Parathyroid adenoma (tissue), 2 donors: Measurements from ENCODE around the gene MAGEB3.
"Not testable (repeated sequence)": the region's sequence is repeated elsewhere in the genome, so short reads cannot be mapped to it uniquely, and the experiment has no call there.

Experiments
- H2AFZ ChIP-seq: fragments of 300-600 bp; sonication (generic); one replicate; pipeline ENCODE4 v1.7.0; 2017; ENCODE audit warnings: antibody characterized with exemption, mild to moderate bottlenecking
- H3K27ac ChIP-seq: fragments of 300-600 bp; sonication (generic); one replicate; pipeline ENCODE4 v1.7.0; 2017
- H3K27me3 ChIP-seq: fragments of 300-600 bp; sonication (generic); one replicate; pipeline ENCODE4 v1.7.0; 2017; ENCODE audit warnings: low read length; ENCODE audit not compliant: control insufficient read depth, insufficient read depth
- H3K36me3 ChIP-seq: fragments of 300-600 bp; sonication (generic); one replicate; pipeline ENCODE4 v1.7.0; 2017; ENCODE audit warnings: low read length; ENCODE audit not compliant: control insufficient read depth, insufficient read depth
- H3K4me1 ChIP-seq: fragments of 300-600 bp; sonication (generic); one replicate; pipeline ENCODE4 v1.7.0; 2017; ENCODE audit warnings: control low read depth
- H3K4me2 ChIP-seq: fragments of 300-600 bp; sonication (generic); one replicate; pipeline ENCODE4 v1.7.0; 2017; ENCODE audit warnings: low read length
- H3K4me3 ChIP-seq: fragments of 300-600 bp; sonication (generic); one replicate; pipeline ENCODE4 v1.7.0; 2017; ENCODE audit warnings: low read depth, low read length
- H3K79me2 ChIP-seq: fragments of 300-600 bp; sonication (generic); one replicate; pipeline ENCODE4 v1.7.0; 2017; ENCODE audit warnings: control low read depth
- H3K9ac ChIP-seq: fragments of 300-600 bp; sonication (generic); one replicate; pipeline ENCODE4 v1.7.0; 2017; ENCODE audit warnings: mild to moderate bottlenecking
- H3K9me3 ChIP-seq: fragments of 300-600 bp; sonication (generic); one replicate; pipeline ENCODE4 v1.7.0; 2017; ENCODE audit warnings: low read length; ENCODE audit not compliant: control insufficient read depth
- CTCF ChIP-seq: fragments of 300-600 bp; sonication (generic); IDR thresholded peaks from one replicate; pipeline ENCODE4 v1.7.0; 2017; ENCODE audit warnings: antibody characterized with exemption, mild to moderate bottlenecking
- donor health status: primary hyperparathyroidism.

The MAGEB3 gene

GRCh38 chrX:30230395-30230794, at the start of gene MAGEB3:
MAGEB3 (plus strand) TSS chrX:30230657; CDS start chrX:30235925, 5,268 bp downstream.
- H3K9ac ChIP-seq, result no peak within 1 kb of the TSS
- no peak within 1 kb of the TSS for H3K4me2 ChIP-seq
- no peak within 1 kb of the TSS for H3K4me3 ChIP-seq
- no peak within 1 kb of the TSS for H2AFZ ChIP-seq
- no peaks in the 10 kb centered on the region for H3K4me1 ChIP-seq
- H3K27ac ChIP-seq, result no peak within 1 kb of the TSS
- H3K9me3 ChIP-seq, result no peaks in the 10 kb centered on the region
- H3K27me3 ChIP-seq, result no peaks in the 10 kb centered on the region
- no peaks in the 10 kb centered on the region for H3K79me2 ChIP-seq
- no peak for TF ChIP-seq CTCF
- H3K36me3 ChIP-seq, result no peaks in the 10 kb centered on the region

- TF ChIP-seq CTCF, result no peak
- Histone ChIP-seq H3K9me3 (no peaks in the 10 kb centered on the region), H3K9ac (no peak overlapping the region), H3K4me2 (no peak overlapping the region), H3K4me3 (no peak overlapping the region), H2AFZ (no peak overlapping the region), H3K27me3 (no peaks in the 10 kb centered on the region), H3K27ac (no peak overlapping the region), H3K4me1 (no peaks in the 10 kb centered on the region), H3K36me3 (no peaks in the 10 kb centered on the region), H3K79me2 (no peaks in the 10 kb centered on the region)
Observed at GRCh38 chrX:30181353-30181752, 49.1 kb upstream of the MAGEB3 start.

GRCh38 chrX:30183554-30183953, 46.9 kb upstream of the MAGEB3 start:
- Histone ChIP-seq H3K27ac (no peak overlapping the region), H3K9me3 (no peaks in the 10 kb centered on the region)
- TF ChIP-seq CTCF, result no peak

GRCh38 chrX:30190426-30190825, 40.0 kb upstream of the MAGEB3 start:
- no peaks in the 10 kb centered on the region for H3K4me1 ChIP-seq
- no peak for TF ChIP-seq CTCF
- H3K9ac ChIP-seq, result no peak overlapping the region
- no peak overlapping the region for H2AFZ ChIP-seq
- H3K79me2 ChIP-seq, result no peaks in the 10 kb centered on the region
- no peak overlapping the region for H3K4me2 ChIP-seq
- H3K27me3 ChIP-seq, result no peaks in the 10 kb centered on the region
- H3K9me3 ChIP-seq, result no peaks in the 10 kb centered on the region
- H3K27ac ChIP-seq, result no peak overlapping the region
- H3K36me3 ChIP-seq, result no peaks in the 10 kb centered on the region
- no peak overlapping the region for H3K4me3 ChIP-seq

More at GRCh38 chrX:30183554-30183953, 46.9 kb upstream of the MAGEB3 start:
- Histone ChIP-seq H3K4me1 (no peaks in the 10 kb centered on the region), H3K4me3 (no peak overlapping the region), H3K9ac (no peak overlapping the region), H3K36me3 (no peaks in the 10 kb centered on the region), H3K79me2 (no peaks in the 10 kb centered on the region), H3K27me3 (no peaks in the 10 kb centered on the region), H3K4me2 (no peak overlapping the region), H2AFZ (no peak overlapping the region)

GRCh38 chrX:30193910-30194309, 36.5 kb upstream of the MAGEB3 start:
- H3K36me3 ChIP-seq, H3K4me1 ChIP-seq, H3K4me2 ChIP-seq, H3K9me3 ChIP-seq, H3K27me3 ChIP-seq, H3K9ac ChIP-seq, H3K27ac ChIP-seq, H2AFZ ChIP-seq, H3K4me3 ChIP-seq, H3K79me2 ChIP-seq: not testable (repeated sequence)
